Measurements from ENCODE around the gene DEPDC5.

- TF ChIP-seq CTCF (IDR thresholded peaks at IDR 0.05): no peak
- no peak for TF ChIP-seq EP300 (IDR thresholded peaks at IDR 0.05; ENCODE audit: low read depth)
These were observed 198.2 kb downstream of the DEPDC5 start for GRCh38 chr22:31952094-31952401.

Measured in transverse colon (tissue), 3 donors.